Neural cell (in vitro differentiated cells): Measurements from ENCODE around the gene SLC6A16. TPM values are rescaled to one million over a fixed set of nuclear protein-coding genes. Genes with fewer than 3 reads are reported as not detected.
"Not testable (repeated sequence)": the region's sequence is repeated elsewhere in the genome, so short reads cannot be mapped to it uniquely, and the experiment has no call there.

Experiments used
- H2AFZ ChIP-seq: fragments of 200-600, 300-800 bp; sonication (generic), shearing (Covaris generic); 2 replicates; pipeline ENCODE4 v1.6.0; 2014; ENCODE audit warnings: low read depth, mild to moderate bottlenecking, antibody characterized with exemption, low read length, moderate library complexity
- H3F3A ChIP-seq: fragments of 200-600 bp; shearing (Covaris generic); 2 replicates; pipeline ENCODE4 v1.6.1; 2016; ENCODE audit warnings: mild to moderate bottlenecking, moderate library complexity, mixed read lengths, antibody characterized with exemption, low read length; ENCODE audit not compliant: insufficient read depth, poor library complexity, severe bottlenecking
- H3K27ac ChIP-seq: fragments of 200-600, 300-800 bp; sonication (generic), shearing (Covaris generic); 2 replicates; pipeline ENCODE4 v1.5.1; 2014; ENCODE audit warnings: mild to moderate bottlenecking, low read length, moderate library complexity
- H3K27me3 ChIP-seq: fragments of 300-800, 200-600 bp; sonication (generic), shearing (Covaris generic); 2 replicates; pipeline ENCODE4 v1.6.0; 2014; ENCODE audit warnings: mild to moderate bottlenecking, low read depth, low read length, moderate library complexity; ENCODE audit not compliant: insufficient read depth
- H3K36me3 ChIP-seq: fragments of 300-800, 200-600 bp; sonication (generic), shearing (Covaris generic); 2 replicates; pipeline ENCODE4 v1.5.1; 2014; ENCODE audit warnings: mild to moderate bottlenecking, antibody characterized with exemption, low read length, moderate library complexity; ENCODE audit not compliant: insufficient read depth
- H3K4me2 ChIP-seq: fragments of 300-800, 200-600 bp; sonication (generic), shearing (Covaris generic); 2 replicates; pipeline ENCODE4 v1.6.0; 2014; ENCODE audit warnings: mild to moderate bottlenecking, low read length
- H3K4me3 ChIP-seq: fragments of 300-800, 200-600 bp; sonication (generic), shearing (Covaris generic); 2 replicates; pipeline ENCODE4 v1.5.1; 2014; ENCODE audit warnings: mild to moderate bottlenecking, low read length, moderate library complexity
- H3K79me2 ChIP-seq: fragments of 200-600 bp; shearing (Covaris generic); replicated peaks from 2 replicates; pipeline ENCODE4 v1.6.0; 2014; ENCODE audit warnings: mild to moderate bottlenecking, low read length, moderate library complexity; ENCODE audit not compliant: insufficient read depth
- H3K9ac ChIP-seq: fragments of 300-800, 200-600 bp; sonication (generic), shearing (Covaris generic); 2 replicates; pipeline ENCODE4 v1.6.1; 2016; ENCODE audit warnings: mild to moderate bottlenecking, low read length, mixed read lengths
- H3K9me2 ChIP-seq: fragments of 200-600 bp; shearing (Covaris generic); 2 replicates; pipeline ENCODE4 v1.6.1; 2016; ENCODE audit warnings: mild to moderate bottlenecking, low read length, mixed read lengths; ENCODE audit not compliant: insufficient read depth
- H3K9me3 ChIP-seq: fragments of 200-600, 300-800 bp; sonication (generic), shearing (Covaris generic); 2 replicates; pipeline ENCODE4 v1.6.1; 2016; ENCODE audit warnings: mild to moderate bottlenecking, mixed run types, low read length, moderate library complexity, mixed read lengths
- H4K20me1 ChIP-seq: fragments of 200-600 bp; shearing (Covaris generic); 2 replicates; pipeline ENCODE4 v1.6.1; 2016; ENCODE audit warnings: mild to moderate bottlenecking, mixed run types; ENCODE audit not compliant: insufficient read depth
- EP300 ChIP-seq: fragments of 450-650 bp; conservative IDR thresholded peaks from 2 replicates; pipeline ENCODE4 v1.6.1; 2014; ENCODE audit warnings: antibody characterized with exemption, mild to moderate bottlenecking, moderate library complexity; ENCODE audit not compliant: poor library complexity, severe bottlenecking
- EZH2 ChIP-seq: fragments of 200-600, 300-800 bp; shearing (Covaris generic), sonication (generic); IDR thresholded peaks from 2 replicates; pipeline ENCODE4 v1.6.1; 2014; ENCODE audit warnings: antibody characterized with exemption, low read length, borderline replicate concordance, mild to moderate bottlenecking; ENCODE audit not compliant: insufficient read depth, poor library complexity, severe bottlenecking
- MXI1 ChIP-seq: fragments of 450-650 bp; conservative IDR thresholded peaks from 2 replicates; pipeline ENCODE4 v1.6.1; 2014; ENCODE audit warnings: antibody characterized with exemption, mild to moderate bottlenecking; ENCODE audit not compliant: poor library complexity, severe bottlenecking
- POLR2AphosphoS5 ChIP-seq: IDR thresholded peaks from 2 replicates; pipeline ENCODE4 v1.6.1; 2012
- RAD21 ChIP-seq: fragments of 450-650 bp; conservative IDR thresholded peaks from 2 replicates; pipeline ENCODE4 v1.6.1; 2014; ENCODE audit warnings: antibody characterized with exemption, mild to moderate bottlenecking, moderate library complexity
- SMC3 ChIP-seq: fragments of 450-650 bp; conservative IDR thresholded peaks from 2 replicates; pipeline ENCODE4 v1.6.1; 2014; ENCODE audit warnings: antibody characterized with exemption, mild to moderate bottlenecking, moderate library complexity; ENCODE audit not compliant: poor library complexity
- TAF1 ChIP-seq: IDR thresholded peaks from 2 replicates; pipeline ENCODE4 v1.6.1; 2012; ENCODE audit warnings: low read depth
- polyA minus RNA-seq: library from RNA; depleted of rRNA, polyadenylated mRNA; stranded (reverse); fragments of >200 nt; gene quantifications from 2 replicates; pipeline ENCODE4 v1.2.3, GENCODE V29; 2014
- polyA plus RNA-seq: library from polyadenylated mRNA; depleted of rRNA; stranded (reverse); fragments of >200 nt; gene quantifications from 2 replicates; pipeline ENCODE4 v1.2.3, GENCODE V29; 2014
- TF ChIP-seq, protein P1 (sequence below): fragments of 450-650 bp; IDR thresholded peaks from 2 replicates; pipeline ENCODE4 v1.5.1; 2014; ENCODE audit warnings: antibody characterized with exemption, mild to moderate bottlenecking, moderate library complexity; ENCODE audit not compliant: poor library complexity, severe bottlenecking
- TF ChIP-seq, protein P2 (sequence below): IDR thresholded peaks from 2 replicates; pipeline ENCODE4 v1.6.1; 2012; ENCODE audit warnings: borderline replicate concordance

Gene SLC6A16
- polyA plus RNA-seq (not detected in 2 replicates), polyA minus RNA-seq (not detected in 2 replicates)

DNA sequence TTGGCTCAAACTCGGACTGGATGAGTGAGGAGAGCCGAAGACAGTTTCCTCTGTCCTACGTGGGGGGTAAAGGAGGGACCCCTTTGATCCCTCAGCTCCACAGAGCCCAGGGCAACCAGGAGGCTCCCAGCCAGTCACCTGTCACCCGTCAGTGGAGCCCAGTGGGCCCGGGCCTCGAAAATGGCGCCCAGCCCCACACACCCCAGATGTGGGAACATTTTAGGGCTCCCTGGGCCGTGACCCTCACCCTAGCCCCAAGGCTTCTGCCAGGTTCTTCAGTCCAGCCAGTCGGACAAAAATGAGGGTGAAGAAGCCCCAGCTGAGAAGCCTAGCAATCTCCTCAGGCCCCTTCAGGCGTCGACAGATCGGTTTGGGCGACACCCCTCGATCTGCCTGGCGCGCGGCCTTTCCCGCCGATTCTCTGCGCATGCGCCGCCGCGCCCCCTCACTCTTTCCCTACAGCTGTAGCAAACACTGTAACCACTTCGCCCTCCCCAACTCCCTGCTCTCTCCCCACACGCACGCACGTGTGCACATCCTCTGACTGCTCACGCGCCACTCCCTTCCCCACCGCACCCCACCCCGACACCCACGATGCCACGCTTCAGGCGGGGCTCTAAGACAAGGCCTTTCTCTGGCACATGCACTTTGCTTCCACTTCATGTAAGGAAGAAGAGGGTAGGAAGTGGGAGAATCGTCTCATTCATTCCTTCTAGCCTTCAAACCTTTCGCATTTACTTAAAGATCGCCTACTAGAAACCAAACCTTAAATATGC, at the start of gene SLC6A16:
SLC6A16 (minus strand) TSS at position 391 of the 776 bp plus-strand sequence. CDS start 13,844 bp downstream, outside the sequence.
- Histone ChIP-seq H3K4me2 (no peak within 1 kb of the TSS), H2AFZ (no peak within 1 kb of the TSS), H3K9me2 (no peaks in the 10 kb centered on the region), H3K27ac (no peak within 1 kb of the TSS), H3K9ac (no peak within 1 kb of the TSS), H3K9me3 (no peaks in the 10 kb centered on the region), H3K27me3 (no peaks in the 10 kb centered on the region), H3K36me3 (no peaks in the 10 kb centered on the region), H3K79me2 (no peaks in the 10 kb centered on the region), H4K20me1 (no peaks in the 10 kb centered on the region), H3F3A (no peaks in the 10 kb centered on the region), H3K4me3 (no peak within 1 kb of the TSS)
- TF ChIP-seq, protein P1, sequence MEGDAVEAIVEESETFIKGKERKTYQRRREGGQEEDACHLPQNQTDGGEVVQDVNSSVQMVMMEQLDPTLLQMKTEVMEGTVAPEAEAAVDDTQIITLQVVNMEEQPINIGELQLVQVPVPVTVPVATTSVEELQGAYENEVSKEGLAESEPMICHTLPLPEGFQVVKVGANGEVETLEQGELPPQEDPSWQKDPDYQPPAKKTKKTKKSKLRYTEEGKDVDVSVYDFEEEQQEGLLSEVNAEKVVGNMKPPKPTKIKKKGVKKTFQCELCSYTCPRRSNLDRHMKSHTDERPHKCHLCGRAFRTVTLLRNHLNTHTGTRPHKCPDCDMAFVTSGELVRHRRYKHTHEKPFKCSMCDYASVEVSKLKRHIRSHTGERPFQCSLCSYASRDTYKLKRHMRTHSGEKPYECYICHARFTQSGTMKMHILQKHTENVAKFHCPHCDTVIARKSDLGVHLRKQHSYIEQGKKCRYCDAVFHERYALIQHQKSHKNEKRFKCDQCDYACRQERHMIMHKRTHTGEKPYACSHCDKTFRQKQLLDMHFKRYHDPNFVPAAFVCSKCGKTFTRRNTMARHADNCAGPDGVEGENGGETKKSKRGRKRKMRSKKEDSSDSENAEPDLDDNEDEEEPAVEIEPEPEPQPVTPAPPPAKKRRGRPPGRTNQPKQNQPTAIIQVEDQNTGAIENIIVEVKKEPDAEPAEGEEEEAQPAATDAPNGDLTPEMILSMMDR, result no peak
- TF ChIP-seq POLR2AphosphoS5 (no peak), EZH2 (no peak), TAF1 (no peak), EP300 (no peak), MXI1 (no peak), SMC3 (no peak), RAD21 (no peak)
- TF ChIP-seq, protein P2, sequence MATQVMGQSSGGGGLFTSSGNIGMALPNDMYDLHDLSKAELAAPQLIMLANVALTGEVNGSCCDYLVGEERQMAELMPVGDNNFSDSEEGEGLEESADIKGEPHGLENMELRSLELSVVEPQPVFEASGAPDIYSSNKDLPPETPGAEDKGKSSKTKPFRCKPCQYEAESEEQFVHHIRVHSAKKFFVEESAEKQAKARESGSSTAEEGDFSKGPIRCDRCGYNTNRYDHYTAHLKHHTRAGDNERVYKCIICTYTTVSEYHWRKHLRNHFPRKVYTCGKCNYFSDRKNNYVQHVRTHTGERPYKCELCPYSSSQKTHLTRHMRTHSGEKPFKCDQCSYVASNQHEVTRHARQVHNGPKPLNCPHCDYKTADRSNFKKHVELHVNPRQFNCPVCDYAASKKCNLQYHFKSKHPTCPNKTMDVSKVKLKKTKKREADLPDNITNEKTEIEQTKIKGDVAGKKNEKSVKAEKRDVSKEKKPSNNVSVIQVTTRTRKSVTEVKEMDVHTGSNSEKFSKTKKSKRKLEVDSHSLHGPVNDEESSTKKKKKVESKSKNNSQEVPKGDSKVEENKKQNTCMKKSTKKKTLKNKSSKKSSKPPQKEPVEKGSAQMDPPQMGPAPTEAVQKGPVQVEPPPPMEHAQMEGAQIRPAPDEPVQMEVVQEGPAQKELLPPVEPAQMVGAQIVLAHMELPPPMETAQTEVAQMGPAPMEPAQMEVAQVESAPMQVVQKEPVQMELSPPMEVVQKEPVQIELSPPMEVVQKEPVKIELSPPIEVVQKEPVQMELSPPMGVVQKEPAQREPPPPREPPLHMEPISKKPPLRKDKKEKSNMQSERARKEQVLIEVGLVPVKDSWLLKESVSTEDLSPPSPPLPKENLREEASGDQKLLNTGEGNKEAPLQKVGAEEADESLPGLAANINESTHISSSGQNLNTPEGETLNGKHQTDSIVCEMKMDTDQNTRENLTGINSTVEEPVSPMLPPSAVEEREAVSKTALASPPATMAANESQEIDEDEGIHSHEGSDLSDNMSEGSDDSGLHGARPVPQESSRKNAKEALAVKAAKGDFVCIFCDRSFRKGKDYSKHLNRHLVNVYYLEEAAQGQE, result no peak

DNA sequence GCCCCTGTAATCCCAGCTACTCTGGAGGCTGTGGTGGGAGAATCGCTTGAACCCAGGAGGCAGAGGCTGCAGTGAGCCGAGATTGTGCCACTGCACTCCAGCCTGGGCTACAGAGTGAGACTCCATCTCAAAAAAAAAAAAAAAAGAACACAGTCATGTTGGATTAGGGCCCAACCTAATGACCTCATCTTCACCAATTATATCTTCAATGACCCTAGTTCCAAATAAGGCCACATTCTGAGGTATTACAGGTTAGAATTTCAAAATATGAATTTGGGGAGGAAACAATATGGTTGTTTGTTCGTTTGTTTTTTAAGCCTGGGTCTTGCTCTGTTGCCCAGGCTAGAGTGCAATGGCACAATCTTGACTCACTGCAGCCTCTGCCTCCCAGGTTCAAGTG, 48.2 kb upstream of the SLC6A16 start:
- not testable (repeated sequence) for H3F3A ChIP-seq, H3K9me2 ChIP-seq, H2AFZ ChIP-seq, H3K36me3 ChIP-seq, H4K20me1 ChIP-seq, H3K9ac ChIP-seq, H3K4me2 ChIP-seq, H3K4me3 ChIP-seq, H3K27me3 ChIP-seq, H3K79me2 ChIP-seq, H3K27ac ChIP-seq, H3K9me3 ChIP-seq
